ENCODE measurements around the gene MYO9A. TPM values are rescaled to one million over a fixed set of nuclear protein-coding genes. Genes with fewer than 3 reads are reported as not detected.

Gene MYO9A
- total and polyA plus RNA-seq, 5 donors from 2014 or later: 8.3 to 32.3 (median 11.5) TPM

- H3K4me1 Mint-ChIP-seq: peaks cover 0 to 4% (median 0%) of the 10 kb centered on the region in 4 donors
- H3K4me3 ChIP-seq (ENCODE audit: low read depth, low read length): no peak overlapping the region
Measured at GRCh38 chr15:72156928-72157327, 39.0 kb upstream of the MYO9A start.

GRCh38 chr15:72155635-72156616, 38.0 kb upstream of the MYO9A start:
- H3K9me3 ChIP-seq (ENCODE audit: control insufficient read depth in 2 of 2, low read length in 2 of 2): no peaks in the 10 kb centered on the region
- ATAC-seq (ENCODE audit: low read depth in 2 of 2): peak; percentile 69 to 79
- DNase-seq: peak; percentile 61 to 78 (median 75)
- H3K4me1 ChIP-seq (ENCODE audit: control insufficient read depth, insufficient read depth, low read length, poor library complexity, severe bottlenecking): peaks cover 6% of the 10 kb centered on the region
- H3K27ac ChIP-seq (ENCODE audit: insufficient read depth, low read length, poor library complexity, severe bottlenecking): no peak overlapping the region
- H3K27me3 ChIP-seq (ENCODE audit: control insufficient read depth, insufficient read depth, low read length): no peaks in the 10 kb centered on the region
- no peaks in the 10 kb centered on the region for H3K36me3 Mint-ChIP-seq
- H3K27me3 Mint-ChIP-seq: no peaks in the 10 kb centered on the region
- H3K36me3 ChIP-seq (ENCODE audit: control insufficient read depth, insufficient read depth, low read length): no peaks in the 10 kb centered on the region
- H3K4me1 Mint-ChIP-seq: peaks cover 0 to 4% (median 0%) of the 10 kb centered on the region in 4 donors
- peak overlapping the region in 1 of 3 donors; percentile 65 for H3K27ac Mint-ChIP-seq
- no peaks in the 10 kb centered on the region for H3K9me3 Mint-ChIP-seq
- H3K4me3 Mint-ChIP-seq: peak overlapping the region; percentile 73 to 82 (median 76)
- H3K4me3 ChIP-seq (ENCODE audit: low read depth, low read length): peak overlapping the region; percentile 72

More at GRCh38 chr15:72156928-72157327, 39.0 kb upstream of the MYO9A start:
- peaks cover 6% of the 10 kb centered on the region for H3K4me1 ChIP-seq (ENCODE audit: control insufficient read depth, insufficient read depth, low read length, poor library complexity, severe bottlenecking)
- no peaks in the 10 kb centered on the region for H3K36me3 ChIP-seq (ENCODE audit: control insufficient read depth, insufficient read depth, low read length)
- no peak overlapping the region for H3K4me3 Mint-ChIP-seq
- no peaks in the 10 kb centered on the region for H3K9me3 ChIP-seq (ENCODE audit: control insufficient read depth in 2 of 2, low read length in 2 of 2)
- no peaks in the 10 kb centered on the region for H3K27me3 ChIP-seq (ENCODE audit: control insufficient read depth, insufficient read depth, low read length)
- H3K9me3 Mint-ChIP-seq: no peaks in the 10 kb centered on the region
- H3K27ac Mint-ChIP-seq: no peak overlapping the region
- DNase-seq (no peak), ATAC-seq (ENCODE audit: low read depth in 2 of 2) (no peak)
- H3K27ac ChIP-seq (ENCODE audit: insufficient read depth, low read length, poor library complexity, severe bottlenecking): no peak overlapping the region
- peaks cover 3% of the 10 kb centered on the region for H3K27me3 Mint-ChIP-seq
- H3K36me3 Mint-ChIP-seq: no peaks in the 10 kb centered on the region

- ATAC-seq (ENCODE audit: low read depth in 2 of 2): no peak
- Histone ChIP-seq H3K27ac (ENCODE audit: insufficient read depth, low read length, poor library complexity, severe bottlenecking) (no peak overlapping the region), H3K27me3 (ENCODE audit: control insufficient read depth, insufficient read depth, low read length) (no peaks in the 10 kb centered on the region), H3K4me3 (ENCODE audit: low read depth, low read length) (no peak overlapping the region), H3K4me1 (ENCODE audit: control insufficient read depth, insufficient read depth, low read length, poor library complexity, severe bottlenecking) (peaks cover 6% of the 10 kb centered on the region), H3K36me3 (ENCODE audit: control insufficient read depth, insufficient read depth, low read length) (no peaks in the 10 kb centered on the region), H3K9me3 (ENCODE audit: control insufficient read depth in 2 of 2, low read length in 2 of 2) (no peaks in the 10 kb centered on the region)
- Mint-ChIP-seq H3K4me3 (peak overlapping the region; percentile 64 to 82 (median 74)), H3K4me1 (peaks cover 0 to 4% (median 0%) of the 10 kb centered on the region in 4 donors), H3K36me3 (no peaks in the 10 kb centered on the region), H3K9me3 (no peaks in the 10 kb centered on the region), H3K27me3 (no peaks in the 10 kb centered on the region), H3K27ac (peak overlapping the region in 1 of 3 donors; percentile 65)
- no peak for DNase-seq
Measured at GRCh38 chr15:72155003-72155621, 37.2 kb upstream of the MYO9A start.

DNA sequence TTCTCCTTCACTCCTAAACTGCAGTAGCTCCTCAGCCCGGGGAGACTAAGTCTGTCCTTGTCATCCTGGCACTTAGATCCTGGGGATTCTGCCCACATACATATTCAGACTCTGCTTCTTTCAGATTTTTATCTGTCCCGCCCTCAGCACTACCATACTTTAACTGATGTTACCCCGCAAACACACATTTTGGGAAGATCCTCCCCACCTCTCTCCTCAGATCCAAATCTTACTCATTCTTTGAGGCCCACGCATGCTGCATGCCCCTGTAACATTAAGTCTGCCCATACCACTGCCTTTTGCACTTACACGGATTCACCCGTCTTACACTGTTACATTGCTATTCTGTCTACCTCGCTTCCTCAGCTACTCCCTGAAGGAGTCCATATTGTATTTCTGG, 36.4 kb upstream of the MYO9A start:
- no peaks in the 10 kb centered on the region for H3K27me3 Mint-ChIP-seq
- H3K9me3 Mint-ChIP-seq: no peaks in the 10 kb centered on the region
- no peaks in the 10 kb centered on the region for H3K36me3 Mint-ChIP-seq
- H3K27ac Mint-ChIP-seq: no peak overlapping the region
- H3K4me1 ChIP-seq (ENCODE audit: control insufficient read depth, insufficient read depth, low read length, poor library complexity, severe bottlenecking): peaks cover 6% of the 10 kb centered on the region
- no peak overlapping the region for H3K27ac ChIP-seq (ENCODE audit: insufficient read depth, low read length, poor library complexity, severe bottlenecking)
- no peaks in the 10 kb centered on the region for H3K9me3 ChIP-seq (ENCODE audit: control insufficient read depth in 2 of 2, low read length in 2 of 2)
- no peak overlapping the region for H3K4me3 ChIP-seq (ENCODE audit: low read depth, low read length)
- no peaks in the 10 kb centered on the region for H3K36me3 ChIP-seq (ENCODE audit: control insufficient read depth, insufficient read depth, low read length)
- H3K4me1 Mint-ChIP-seq: peaks cover 0 to 4% (median 0%) of the 10 kb centered on the region in 4 donors
- DNase-seq (no peak), ATAC-seq (ENCODE audit: low read depth in 2 of 2) (no peak)
- no peaks in the 10 kb centered on the region for H3K27me3 ChIP-seq (ENCODE audit: control insufficient read depth, insufficient read depth, low read length)
- H3K4me3 Mint-ChIP-seq: no peak overlapping the region

DNA sequence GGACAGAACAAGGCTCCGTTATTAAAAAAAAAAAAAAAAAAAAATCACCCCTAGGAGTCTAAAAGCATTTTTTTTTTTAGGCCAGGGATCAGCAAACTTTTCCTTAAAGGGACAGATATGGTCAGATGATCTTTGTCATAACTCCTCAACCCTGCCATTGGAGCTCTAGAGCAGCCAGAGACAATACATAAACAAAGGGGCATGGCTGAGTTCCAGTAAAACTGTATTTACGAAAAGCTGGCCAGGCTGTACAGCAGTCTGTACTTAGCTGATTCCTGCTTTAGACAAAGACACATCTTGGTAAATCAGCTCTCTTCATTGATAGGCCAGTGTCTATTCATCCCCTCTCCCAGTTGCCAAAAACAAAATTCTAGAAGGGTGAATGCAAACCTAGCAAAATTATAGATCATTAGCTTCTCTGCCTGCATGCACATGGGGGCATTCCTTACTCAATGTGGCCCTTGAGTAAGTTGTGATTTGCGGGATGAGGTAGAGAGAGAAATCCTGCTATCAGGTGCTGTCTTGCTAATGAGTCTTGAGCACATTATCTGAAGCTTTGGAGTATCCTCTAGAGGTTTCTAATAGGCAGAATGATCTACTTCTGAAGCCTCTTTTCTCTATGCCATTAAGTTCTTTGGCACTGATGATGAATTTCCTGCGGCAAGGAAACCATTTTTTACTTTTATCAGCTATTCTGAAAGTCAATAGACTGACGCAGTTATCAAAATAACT, 35.5 kb upstream of the MYO9A start:
- ATAC-seq (ENCODE audit: low read depth in 2 of 2) (no peak), DNase-seq (no peak)
- Mint-ChIP-seq H3K36me3 (no peaks in the 10 kb centered on the region), H3K9me3 (no peaks in the 10 kb centered on the region), H3K27ac (no peak overlapping the region), H3K4me3 (no peak overlapping the region), H3K27me3 (no peaks in the 10 kb centered on the region), H3K4me1 (peaks cover 0 to 4% (median 0%) of the 10 kb centered on the region in 4 donors)
- H3K27me3 ChIP-seq (ENCODE audit: control insufficient read depth, insufficient read depth, low read length): no peaks in the 10 kb centered on the region
- H3K9me3 ChIP-seq (ENCODE audit: control insufficient read depth in 2 of 2, low read length in 2 of 2): no peaks in the 10 kb centered on the region
- H3K36me3 ChIP-seq (ENCODE audit: control insufficient read depth, insufficient read depth, low read length): no peaks in the 10 kb centered on the region
- H3K4me3 ChIP-seq (ENCODE audit: low read depth, low read length): no peak overlapping the region
- peaks cover 6% of the 10 kb centered on the region for H3K4me1 ChIP-seq (ENCODE audit: control insufficient read depth, insufficient read depth, low read length, poor library complexity, severe bottlenecking)
- H3K27ac ChIP-seq (ENCODE audit: insufficient read depth, low read length, poor library complexity, severe bottlenecking): no peak overlapping the region

DNA sequence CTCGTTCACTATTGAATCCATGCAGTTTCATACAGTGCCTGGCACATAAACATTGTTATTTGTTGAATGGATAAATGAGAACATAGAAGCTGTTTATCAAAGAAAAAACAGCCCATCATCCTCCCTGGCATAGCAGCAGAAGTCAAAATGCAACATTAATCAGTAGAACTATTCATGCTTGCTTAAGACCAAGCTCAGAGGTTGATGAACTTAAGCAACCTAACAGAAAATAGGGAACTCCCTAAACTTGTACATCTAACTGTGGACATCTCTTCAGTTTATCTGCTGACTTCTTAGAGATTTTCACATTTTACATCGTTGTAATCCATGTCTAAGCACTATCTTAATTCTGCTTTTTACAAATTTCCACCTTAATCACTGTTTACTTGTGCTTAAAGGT, 29.5 kb upstream of the MYO9A start:
- Mint-ChIP-seq H3K4me3 (no peak overlapping the region), H3K4me1 (no peaks in the 10 kb centered on the region), H3K9me3 (no peaks in the 10 kb centered on the region), H3K36me3 (no peaks in the 10 kb centered on the region), H3K27ac (no peak overlapping the region), H3K27me3 (no peaks in the 10 kb centered on the region)
- Histone ChIP-seq H3K4me3 (ENCODE audit: low read depth, low read length) (no peak overlapping the region), H3K4me1 (ENCODE audit: control insufficient read depth, insufficient read depth, low read length, poor library complexity, severe bottlenecking) (no peaks in the 10 kb centered on the region), H3K27ac (ENCODE audit: insufficient read depth, low read length, poor library complexity, severe bottlenecking) (no peak overlapping the region), H3K27me3 (ENCODE audit: control insufficient read depth, insufficient read depth, low read length) (no peaks in the 10 kb centered on the region), H3K36me3 (ENCODE audit: control insufficient read depth, insufficient read depth, low read length) (no peaks in the 10 kb centered on the region), H3K9me3 (ENCODE audit: control insufficient read depth in 2 of 2, low read length in 2 of 2) (no peaks in the 10 kb centered on the region)
- DNase-seq: no peak
- no peak for ATAC-seq (ENCODE audit: low read depth in 2 of 2)

- H3K36me3 Mint-ChIP-seq: no peaks in the 10 kb centered on the region
Measured at GRCh38 chr15:72146934-72147333, 29.0 kb upstream of the MYO9A start.

More at GRCh38 chr15:72146934-72147333, 29.0 kb upstream of the MYO9A start:
- no peaks in the 10 kb centered on the region for H3K4me1 Mint-ChIP-seq
- DNase-seq (no peak), ATAC-seq (ENCODE audit: low read depth in 2 of 2) (no peak)
- H3K4me3 Mint-ChIP-seq: no peak overlapping the region
- Histone ChIP-seq H3K27me3 (ENCODE audit: control insufficient read depth, insufficient read depth, low read length) (no peaks in the 10 kb centered on the region), H3K9me3 (ENCODE audit: control insufficient read depth in 2 of 2, low read length in 2 of 2) (no peaks in the 10 kb centered on the region), H3K4me3 (ENCODE audit: low read depth, low read length) (no peak overlapping the region), H3K36me3 (ENCODE audit: control insufficient read depth, insufficient read depth, low read length) (no peaks in the 10 kb centered on the region), H3K4me1 (ENCODE audit: control insufficient read depth, insufficient read depth, low read length, poor library complexity, severe bottlenecking) (no peaks in the 10 kb centered on the region), H3K27ac (ENCODE audit: insufficient read depth, low read length, poor library complexity, severe bottlenecking) (no peak overlapping the region)
- H3K27me3 Mint-ChIP-seq: no peaks in the 10 kb centered on the region
- H3K27ac Mint-ChIP-seq: no peak overlapping the region
- no peaks in the 10 kb centered on the region for H3K9me3 Mint-ChIP-seq
